GM23338 (cell line): ENCODE data around the gene L3MBTL4. TPM values are rescaled to one million over a fixed set of nuclear protein-coding genes. Genes with fewer than 3 reads are reported as not detected.

Experiments
- ATAC-seq: fragments of 200-7000 bp; cut with Tn5 transposase; 3 replicates; pipeline ENCODE4 v1.9.1; 2020
- DNase-seq: peaks from one replicate; pipeline ENCODE4 v3.0.0-alpha.2; 2015; ENCODE audit warnings: low spot score
- H2AFZ ChIP-seq: fragments of 200-600 bp; sonication (generic); 2 replicates; pipeline ENCODE4 v1.8.0; 2016; ENCODE audit warnings: antibody characterized with exemption, mild to moderate bottlenecking, moderate library complexity
- H3F3A ChIP-seq: fragments of 200-600 bp; sonication (generic); replicated peaks from 2 replicates; pipeline ENCODE4 v1.8.0; 2017; ENCODE audit warnings: antibody characterized with exemption, mixed run types, low read depth
- H3K27ac ChIP-seq: fragments of 200-600 bp; sonication (generic); 2 replicates; pipeline ENCODE4 v1.6.1; 2016; ENCODE audit warnings: low read depth
- H3K27me3 ChIP-seq: fragments of 200-600 bp; sonication (generic); 2 replicates; pipeline ENCODE4 v1.8.0; 2016; ENCODE audit warnings: mild to moderate bottlenecking, mixed run types, moderate library complexity; ENCODE audit not compliant: insufficient read depth
- H3K36me3 ChIP-seq: fragments of 200-600 bp; sonication (generic); 2 replicates; pipeline ENCODE4 v1.8.0; 2016; ENCODE audit warnings: mild to moderate bottlenecking; ENCODE audit not compliant: insufficient read depth
- H3K4me1 ChIP-seq: fragments of 200-600 bp; sonication (generic); 2 replicates; pipeline ENCODE4 v1.8.0; 2016; ENCODE audit warnings: mild to moderate bottlenecking, moderate library complexity; ENCODE audit not compliant: insufficient read depth
- H3K4me2 ChIP-seq: fragments of 200-600 bp; sonication (generic); 2 replicates; pipeline ENCODE4 v1.7.1; 2017; ENCODE audit warnings: mixed run types
- H3K4me3 ChIP-seq: fragments of 200-600 bp; sonication (generic); 2 replicates; pipeline ENCODE4 v1.6.1; 2016; ENCODE audit warnings: mixed run types
- H3K79me2 ChIP-seq: fragments of 200-600 bp; sonication (generic); replicated peaks from 2 replicates; pipeline ENCODE4 v1.8.0; 2017; ENCODE audit warnings: mild to moderate bottlenecking; ENCODE audit not compliant: insufficient read depth
- H3K9me2 ChIP-seq: fragments of 200-600 bp; sonication (generic); 2 replicates; pipeline ENCODE4 v1.8.0; 2017; ENCODE audit not compliant: insufficient read depth
- H4K20me1 ChIP-seq: fragments of 200-600 bp; sonication (generic); replicated peaks from 2 replicates; pipeline ENCODE4 v1.8.0; 2017; ENCODE audit warnings: mild to moderate bottlenecking; ENCODE audit not compliant: insufficient read depth
- H3K27ac Mint-ChIP-seq: 2 replicates; pipeline ENCODE4 v1.8.0; 2020; ENCODE audit warnings: inconsistent platforms, mild to moderate bottlenecking, moderate library complexity, mixed read lengths
- H3K27me3 Mint-ChIP-seq: 3 replicates; pipeline ENCODE4 v1.8.0; 2022; ENCODE audit warnings: low read depth, mild to moderate bottlenecking, moderate library complexity, mixed read lengths, inconsistent platforms; ENCODE audit not compliant: insufficient read depth, poor library complexity
- H3K36me3 Mint-ChIP-seq: 3 replicates; pipeline ENCODE4 v1.8.0; 2021; ENCODE audit warnings: low read depth, mild to moderate bottlenecking, inconsistent platforms, moderate library complexity, mixed read lengths
- H3K4me1 Mint-ChIP-seq: 3 replicates; pipeline ENCODE4 v1.8.0; 2020; ENCODE audit warnings: mild to moderate bottlenecking, inconsistent platforms, mixed read lengths
- H3K4me3 Mint-ChIP-seq: 3 replicates; pipeline ENCODE4 v1.8.0; 2021; ENCODE audit warnings: moderate library complexity, mild to moderate bottlenecking, inconsistent platforms, mixed read lengths
- H3K9me3 Mint-ChIP-seq: 3 replicates; pipeline ENCODE4 v1.8.0; 2020; ENCODE audit warnings: moderate library complexity, mild to moderate bottlenecking, inconsistent platforms, mixed read lengths
- CTCF ChIP-seq, 2 experiments: fragments of 200-600 bp in 1 of 2; sonication (generic) in 1 of 2; conservative IDR thresholded peaks; 2 replicates each; pipeline versions ENCODE4 v1.5.1 to v1.6.1; 2016 to 2017; ENCODE audit warnings: antibody characterized with exemption in 2 of 2, low read depth in 2 of 2, mild to moderate bottlenecking in 2 of 2, moderate library complexity in 1 of 2
- ETS1 ChIP-seq: IDR thresholded peaks from 2 replicates; pipeline ENCODE4 v1.6.1; 2016; ENCODE audit warnings: antibody characterized with exemption
- EZH2 ChIP-seq: fragments of 200-600 bp; sonication (generic); IDR thresholded peaks from one replicate; pipeline ENCODE4 v1.8.0; 2017; ENCODE audit warnings: antibody characterized with exemption, mild to moderate bottlenecking, low read depth; ENCODE audit not compliant: unreplicated experiment
- JUNB ChIP-seq: IDR thresholded peaks from one replicate; pipeline ENCODE4 v1.6.1; 2016; ENCODE audit warnings: antibody characterized with exemption; ENCODE audit not compliant: unreplicated experiment
- POLR2AphosphoS5 ChIP-seq: IDR thresholded peaks from 2 replicates; pipeline ENCODE4 v1.6.1; 2016; ENCODE audit warnings: antibody characterized with exemption, low read depth
- REST ChIP-seq: IDR thresholded peaks from one replicate; pipeline ENCODE4 v1.6.1; 2018; ENCODE audit warnings: antibody characterized with exemption; ENCODE audit not compliant: unreplicated experiment
- STAT1 ChIP-seq: IDR thresholded peaks from one replicate; pipeline ENCODE4 v1.6.1; 2016; ENCODE audit warnings: antibody characterized with exemption; ENCODE audit not compliant: unreplicated experiment
- ZNF114 ChIP-seq: fragments of 250-450 bp; sonication (Bioruptor Pico); IDR thresholded peaks from 2 replicates; pipeline ENCODE4 v1.5.0; 2020; ENCODE audit warnings: mild to moderate bottlenecking, moderate library complexity
- ZNF331 ChIP-seq: fragments of 250-450 bp; sonication (Bioruptor Pico); IDR thresholded peaks from 2 replicates; pipeline ENCODE4 v1.5.0; 2020; ENCODE audit warnings: low read depth, mild to moderate bottlenecking, moderate library complexity
- polyA plus RNA-seq: library from polyadenylated mRNA; unstranded; fragments of >200 nt; fragmentation: Nextera tagmentation; extraction: Ambion mirVana; gene quantifications from 2 replicates; pipeline ENCODE4 v1.2.1, GENCODE V29; 2016
- total RNA-seq: library from RNA; depleted of rRNA; stranded (reverse); fragments of >200 nt; shearing (Covaris generic); gene quantifications from 2 replicates; pipeline ENCODE4 v1.2.3, GENCODE V29; 2014

Gene L3MBTL4
- total and polyA plus RNA-seq, 2 experiments from 2014 or later: 0.48 to 2.8 TPM

- no peak for TF ChIP-seq ZNF331 (CRISPR knock-in tag)
Measured at GRCh38 chr18:5944448-5944847, 470.3 kb downstream of the L3MBTL4 start (continued).

- Mint-ChIP-seq H3K27ac (no peak overlapping the region), H3K4me3 (no peak overlapping the region), H3K36me3 (no peaks in the 10 kb centered on the region), H3K9me3 (no peaks in the 10 kb centered on the region), H3K27me3 (peaks cover 12% of the 10 kb centered on the region), H3K4me1 (peaks cover 24% of the 10 kb centered on the region)
- no peaks in the 10 kb centered on the region for H3K36me3 ChIP-seq
- H3K79me2 ChIP-seq: no peaks in the 10 kb centered on the region
- H3K4me2 ChIP-seq: no peak overlapping the region
- no peak overlapping the region for H2AFZ ChIP-seq
- DNase-seq: no peak
- H4K20me1 ChIP-seq: no peaks in the 10 kb centered on the region
- TF ChIP-seq ETS1: no peak
- no peaks in the 10 kb centered on the region for H3K9me2 ChIP-seq
- H3K27ac ChIP-seq: no peak overlapping the region
- ATAC-seq: no peak
- no peak overlapping the region for H3K4me3 ChIP-seq
- no peaks in the 10 kb centered on the region for H3F3A ChIP-seq
- H3K4me1 ChIP-seq: peaks cover 18% of the 10 kb centered on the region
- no peaks in the 10 kb centered on the region for H3K27me3 ChIP-seq
Measured at GRCh38 chr18:5943514-5943913, 471.2 kb downstream of the L3MBTL4 start.

GRCh38 chr18:5942591-5942990, 472.1 kb downstream of the L3MBTL4 start:
- Mint-ChIP-seq H3K4me1 (peaks cover 22% of the 10 kb centered on the region), H3K27ac (no peak overlapping the region; the same call in 1 of the 2 replicates), H3K4me3 (no peak overlapping the region), H3K27me3 (peaks cover 12% of the 10 kb centered on the region), H3K36me3 (no peaks in the 10 kb centered on the region), H3K9me3 (no peaks in the 10 kb centered on the region)
- peaks cover 18% of the 10 kb centered on the region; the same call in 1 of the 2 replicates for H3K4me1 ChIP-seq
- no peaks in the 10 kb centered on the region for H3K9me2 ChIP-seq
- no peak for DNase-seq
- no peaks in the 10 kb centered on the region for H3K79me2 ChIP-seq
- no peaks in the 10 kb centered on the region for H4K20me1 ChIP-seq
- no peaks in the 10 kb centered on the region for H3K27me3 ChIP-seq
- no peaks in the 10 kb centered on the region for H3K36me3 ChIP-seq
- no peak overlapping the region for H3K4me2 ChIP-seq
- H3K4me3 ChIP-seq: no peak overlapping the region
- no peaks in the 10 kb centered on the region for H3F3A ChIP-seq
- no peak overlapping the region for H3K27ac ChIP-seq
- no peak overlapping the region for H2AFZ ChIP-seq
- no peak; the same call in 2 of the 3 replicates for ATAC-seq
- TF ChIP-seq ZNF114 (CRISPR knock-in tag): no peak
- TF ChIP-seq STAT1: no peak
- no peak for TF ChIP-seq POLR2AphosphoS5
- TF ChIP-seq EZH2: no peak
- no peak for TF ChIP-seq REST
- TF ChIP-seq CTCF (conservative IDR thresholded peaks at IDR 0.05; ENCODE audit: low read depth in 2 of 2): no peak
- TF ChIP-seq JUNB: no peak
